ENCODE data around the gene SEC16A.

SEC16A gene

GRCh38 chr9:136403915-136404800 is 78.7 kb downstream of the SEC16A start:
- TF ChIP-seq TAF1 (IDR thresholded peaks at IDR 0.05; ENCODE audit: borderline replicate concordance, insufficient read depth, low read length) (no peak), FOXP2 (optimal IDR thresholded peaks at IDR 0.05; ENCODE audit: borderline replicate concordance, extremely low read depth, extremely low read length, insufficient read depth) (no peak), SIN3A (IDR thresholded peaks at IDR 0.05; ENCODE audit: borderline replicate concordance, insufficient read depth, low read length) (no peak), POLR2AphosphoS5 (IDR thresholded peaks at IDR 0.05; ENCODE audit: low read depth, low read length) (no peak), REST (IDR thresholded peaks at IDR 0.05; ENCODE audit: insufficient read depth in 1 of 2, low read depth in 2 of 2, low read length in 2 of 2) (no peak)

- TF ChIP-seq FOXP2 (optimal IDR thresholded peaks at IDR 0.05; ENCODE audit: borderline replicate concordance, extremely low read depth, extremely low read length, insufficient read depth) (no peak), REST (IDR thresholded peaks at IDR 0.05; ENCODE audit: insufficient read depth in 1 of 2, low read depth in 2 of 2, low read length in 2 of 2) (no peak), SIN3A (IDR thresholded peaks at IDR 0.05; ENCODE audit: borderline replicate concordance, insufficient read depth, low read length) (no peak), POLR2AphosphoS5 (IDR thresholded peaks at IDR 0.05; ENCODE audit: low read depth, low read length) (no peak), TAF1 (IDR thresholded peaks at IDR 0.05; ENCODE audit: borderline replicate concordance, insufficient read depth, low read length) (no peak)
Measured at GRCh38 chr9:136403538-136403914, 79.3 kb downstream of the SEC16A start.

- TF ChIP-seq FOXP2 (optimal IDR thresholded peaks at IDR 0.05; ENCODE audit: borderline replicate concordance, extremely low read depth, extremely low read length, insufficient read depth) (no peak), TAF1 (IDR thresholded peaks at IDR 0.05; ENCODE audit: borderline replicate concordance, insufficient read depth, low read length) (no peak), REST (IDR thresholded peaks at IDR 0.05; ENCODE audit: insufficient read depth in 1 of 2, low read depth in 2 of 2, low read length in 2 of 2) (no peak), SIN3A (IDR thresholded peaks at IDR 0.05; ENCODE audit: borderline replicate concordance, insufficient read depth, low read length) (no peak), POLR2AphosphoS5 (IDR thresholded peaks at IDR 0.05; ENCODE audit: low read depth, low read length) (no peak)
Measured at GRCh38 chr9:136402067-136402466, 80.8 kb downstream of the SEC16A start.

DNA sequence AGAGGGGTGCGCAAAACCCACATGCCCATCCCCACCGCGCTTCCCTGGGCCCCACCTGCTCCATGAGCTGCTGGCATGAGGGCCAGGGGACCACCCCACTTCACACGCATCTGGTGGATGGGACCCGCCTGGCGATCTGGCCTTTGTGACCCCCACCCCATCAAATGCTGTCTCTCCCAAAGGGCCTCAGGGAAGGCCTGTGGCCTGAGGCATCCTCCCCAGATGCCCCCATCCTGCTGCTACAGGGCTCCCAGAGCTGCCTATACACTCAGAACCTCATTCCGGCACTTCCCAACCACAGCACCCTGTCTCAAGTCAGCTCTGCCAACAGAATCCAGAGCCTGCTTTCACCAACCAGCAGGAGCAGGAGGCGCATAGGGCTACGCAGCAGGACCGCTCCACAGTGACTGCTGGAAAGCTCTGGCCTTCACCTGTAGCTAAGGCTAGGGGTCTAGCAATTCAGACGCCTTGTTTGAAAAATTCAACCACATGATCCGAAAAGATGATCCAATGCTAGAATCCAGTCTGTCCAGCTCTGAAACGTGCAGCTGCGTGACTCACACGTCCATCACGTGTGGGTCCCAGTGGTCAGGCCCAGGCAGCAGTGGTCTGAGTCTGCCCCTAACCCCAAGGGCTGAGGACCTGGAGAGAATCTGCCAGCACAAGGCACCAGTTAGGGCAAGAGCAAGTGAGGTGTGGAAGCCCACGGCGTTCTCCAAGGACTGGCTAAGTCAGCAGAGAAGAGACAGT is 81.5 kb downstream of the SEC16A start:
- TF ChIP-seq SIN3A (IDR thresholded peaks at IDR 0.05; ENCODE audit: borderline replicate concordance, insufficient read depth, low read length) (no peak), FOXP2 (optimal IDR thresholded peaks at IDR 0.05; ENCODE audit: borderline replicate concordance, extremely low read depth, extremely low read length, insufficient read depth) (no peak), TAF1 (IDR thresholded peaks at IDR 0.05; ENCODE audit: borderline replicate concordance, insufficient read depth, low read length) (no peak), POLR2AphosphoS5 (IDR thresholded peaks at IDR 0.05; ENCODE audit: low read depth, low read length) (peak; percentile 9; the same call in 1 of the 2 replicates), REST (IDR thresholded peaks at IDR 0.05; ENCODE audit: insufficient read depth in 1 of 2, low read depth in 2 of 2, low read length in 2 of 2) (no peak)

All from PFSK-1 (cell line).